Adrenal gland (tissue), 12 donors: ENCODE measurements around the gene INPP5A. TPM values are rescaled to one million over a fixed set of nuclear protein-coding genes. Genes with fewer than 3 reads are reported as not detected.
"Not testable (repeated sequence)": the region's sequence is repeated elsewhere in the genome, so short reads cannot be mapped to it uniquely, and the experiment has no call there.

Source experiments
- DNase-seq, 7 donors: peaks; one replicate each; pipeline ENCODE4 v3.0.0-alpha.2; 2019 to 2020
- H3K27ac ChIP-seq, 5 donors: fragments of 200-600 bp; sonication (generic) in 4 of 5; 1 replicate in 3 of 5; 2 replicates in 2 of 5; pipeline versions ENCODE4 v1.5.1 to v1.8.0; 2016 to 2020; ENCODE audit warnings: mild to moderate bottlenecking in 1 of 5
- H3K27me3 ChIP-seq: fragments of 200-600 bp; 2 replicates; pipeline ENCODE4 v1.8.0; 2021
- H3K36me3 ChIP-seq, 2 donors: fragments of 200-600 bp; replicated peaks in 1 of 2; 1 replicate in 1 of 2; 2 replicates in 1 of 2; pipeline versions ENCODE4 v1.5.1 to v1.8.0; 2018 to 2022
- H3K4me1 ChIP-seq, 2 donors: fragments of 200-600 bp; replicated peaks in 1 of 2; 1 replicate in 1 of 2; 2 replicates in 1 of 2; pipeline versions ENCODE4 v1.5.1 to v1.8.0; 2018 to 2021
- H3K4me3 ChIP-seq, 4 donors: fragments of 200-600 bp; sonication (generic) in 3 of 4; one replicate each; pipeline ENCODE4 v1.5.1; 2016 to 2018
- H3K9me3 ChIP-seq, 3 donors: fragments of 200-600 bp; sonication (generic) in 1 of 3; replicated peaks in 1 of 3; 1 replicate in 2 of 3; 2 replicates in 1 of 3; pipeline versions ENCODE4 v1.5.1 to v1.8.0; 2016 to 2021
- POLR2A ChIP-seq, 2 donors: fragments of 450-650 bp; IDR thresholded peaks; one replicate each; pipeline ENCODE4 v1.6.1; 2017; ENCODE audit warnings: antibody characterized with exemption in 2 of 2, mild to moderate bottlenecking in 2 of 2, moderate library complexity in 1 of 2
- WGBS, 4 donors: extraction: QIAGEN DNeasy Blood & Tissue Kit in 2 of 4; methylation state at CpG; one replicate each; pipeline versions ENCODE4 v1.1.5 to v1.1.7; 2013 to 2017; 5-methylcytosine and 5-hydroxymethylcytosine counted together
- intact Hi-C, 2 donors: fragments of 100-400 bp; cut with DNase I; formaldehyde crosslinking; loops; one replicate each; pipeline versions ENCODE4 v1.14.1 to v1.15.0; 2022 to 2023
- polyA plus RNA-seq, 3 donors: library from polyadenylated mRNA; stranded (reverse); fragments of 200-250 nt in 2 of 3; fragments of 350-450 nt in 1 of 3; fragmentation: Illumina TruSeq in 1 of 3; extraction: RNeasy Lipid Tissue Mini Kit (QIAGEN cat#74804) in 1 of 3; gene quantifications; one replicate each; pipeline ENCODE4 v1.2.3, GENCODE V29; 2013 to 2014
- total RNA-seq, 9 donors: library from RNA; depleted of rRNA in 4 of 9; stranded (reverse); fragments of >200 nt in 4 of 9; fragments of 120-200 nt in 1 of 9; fragmentation: NEBNext Ultra II Directional in 1 of 9; extraction: Animal tissue kit (Norgen Biotek cat#: 25700) in 1 of 9; gene quantifications; one replicate each; pipeline versions ENCODE4 v1.1.0 to v1.2.4, GENCODE V29; 2013 to 2023
- TF ChIP-seq, protein P1 (sequence below), 6 experiments: fragments of 450-650 bp in 4 of 6; fragments of 200-600 bp in 2 of 6; sonication (generic) in 1 of 6; IDR thresholded peaks; 1 replicate in 5 of 6; 2 replicates in 1 of 6; pipeline versions ENCODE4 v1.5.1 to v1.8.0; 2016 to 2021; ENCODE audit warnings: antibody characterized with exemption in 6 of 6, mild to moderate bottlenecking in 2 of 6, moderate library complexity in 1 of 6
- donor health status: healthy with polysubstance abuse.
- donor health status: Bipolar disorder and iron deficiency.
- donor health status: DM: yes; HTN: yes; CAD: no.
- donor health status: DM: no; HTN: no; CAD: no.
- donor health status: DM: no; HTN: no; CAD: no.
- donor health status: DM: yes; HTN: yes; CAD: no.

Gene INPP5A
- total and polyA plus RNA-seq, 12 donors, result 13.5 to 62.9 (median 37.5) TPM

DNA sequence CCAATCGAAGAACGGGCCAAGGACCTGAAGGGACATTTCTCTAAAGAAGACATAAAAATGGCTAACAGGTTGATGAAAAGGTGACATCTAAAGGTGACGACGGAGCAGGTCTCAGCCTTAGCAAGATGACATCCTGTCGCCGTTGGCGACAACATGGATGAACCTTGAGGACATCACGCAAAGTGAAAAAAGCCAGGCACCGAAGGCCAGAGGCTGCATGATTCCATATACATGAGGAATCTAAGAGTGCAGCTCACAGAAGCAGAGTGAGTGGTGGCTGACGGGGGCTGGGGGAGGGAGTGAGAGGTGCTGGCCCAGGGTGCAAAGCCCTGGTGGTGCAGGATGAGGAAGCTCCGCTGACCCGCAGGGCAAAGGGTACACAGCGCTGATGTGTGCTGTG lies 282.5 kb downstream of the INPP5A start:
- no peaks in the 10 kb centered on the region for H3K36me3 ChIP-seq
- H3K9me3 ChIP-seq, result no peaks in the 10 kb centered on the region
- TF ChIP-seq, protein P1, sequence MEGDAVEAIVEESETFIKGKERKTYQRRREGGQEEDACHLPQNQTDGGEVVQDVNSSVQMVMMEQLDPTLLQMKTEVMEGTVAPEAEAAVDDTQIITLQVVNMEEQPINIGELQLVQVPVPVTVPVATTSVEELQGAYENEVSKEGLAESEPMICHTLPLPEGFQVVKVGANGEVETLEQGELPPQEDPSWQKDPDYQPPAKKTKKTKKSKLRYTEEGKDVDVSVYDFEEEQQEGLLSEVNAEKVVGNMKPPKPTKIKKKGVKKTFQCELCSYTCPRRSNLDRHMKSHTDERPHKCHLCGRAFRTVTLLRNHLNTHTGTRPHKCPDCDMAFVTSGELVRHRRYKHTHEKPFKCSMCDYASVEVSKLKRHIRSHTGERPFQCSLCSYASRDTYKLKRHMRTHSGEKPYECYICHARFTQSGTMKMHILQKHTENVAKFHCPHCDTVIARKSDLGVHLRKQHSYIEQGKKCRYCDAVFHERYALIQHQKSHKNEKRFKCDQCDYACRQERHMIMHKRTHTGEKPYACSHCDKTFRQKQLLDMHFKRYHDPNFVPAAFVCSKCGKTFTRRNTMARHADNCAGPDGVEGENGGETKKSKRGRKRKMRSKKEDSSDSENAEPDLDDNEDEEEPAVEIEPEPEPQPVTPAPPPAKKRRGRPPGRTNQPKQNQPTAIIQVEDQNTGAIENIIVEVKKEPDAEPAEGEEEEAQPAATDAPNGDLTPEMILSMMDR (IDR thresholded peaks at IDR 0.05), result no peak
- no peak for TF ChIP-seq POLR2A (IDR thresholded peaks at IDR 0.05)
- peaks cover 6% of the 10 kb centered on the region for H3K27me3 ChIP-seq
- H3K27ac ChIP-seq, result no peak overlapping the region
- DNase-seq, result no peak
- no peak overlapping the region for H3K4me3 ChIP-seq
- H3K4me1 ChIP-seq, result no peaks in the 10 kb centered on the region
- intact Hi-C loops, result no loop called here
- 87 to 94% (median 89%) methylated on average over 12 to 13 of the region's 13 CpGs for WGBS, 4 donors

GRCh38 chr10:132825783-132826523 lies 288.4 kb downstream of the INPP5A start:
- H3K4me3 ChIP-seq, H3K27ac ChIP-seq, DNase-seq, H3K9me3 ChIP-seq, H3K27me3 ChIP-seq, H3K36me3 ChIP-seq, H3K4me1 ChIP-seq, intact Hi-C loops: not testable (repeated sequence)
- WGBS, 4 donors, result 87 to 94% (median 93%) methylated on average over 12 to 34 of the region's 34 CpGs

DNA sequence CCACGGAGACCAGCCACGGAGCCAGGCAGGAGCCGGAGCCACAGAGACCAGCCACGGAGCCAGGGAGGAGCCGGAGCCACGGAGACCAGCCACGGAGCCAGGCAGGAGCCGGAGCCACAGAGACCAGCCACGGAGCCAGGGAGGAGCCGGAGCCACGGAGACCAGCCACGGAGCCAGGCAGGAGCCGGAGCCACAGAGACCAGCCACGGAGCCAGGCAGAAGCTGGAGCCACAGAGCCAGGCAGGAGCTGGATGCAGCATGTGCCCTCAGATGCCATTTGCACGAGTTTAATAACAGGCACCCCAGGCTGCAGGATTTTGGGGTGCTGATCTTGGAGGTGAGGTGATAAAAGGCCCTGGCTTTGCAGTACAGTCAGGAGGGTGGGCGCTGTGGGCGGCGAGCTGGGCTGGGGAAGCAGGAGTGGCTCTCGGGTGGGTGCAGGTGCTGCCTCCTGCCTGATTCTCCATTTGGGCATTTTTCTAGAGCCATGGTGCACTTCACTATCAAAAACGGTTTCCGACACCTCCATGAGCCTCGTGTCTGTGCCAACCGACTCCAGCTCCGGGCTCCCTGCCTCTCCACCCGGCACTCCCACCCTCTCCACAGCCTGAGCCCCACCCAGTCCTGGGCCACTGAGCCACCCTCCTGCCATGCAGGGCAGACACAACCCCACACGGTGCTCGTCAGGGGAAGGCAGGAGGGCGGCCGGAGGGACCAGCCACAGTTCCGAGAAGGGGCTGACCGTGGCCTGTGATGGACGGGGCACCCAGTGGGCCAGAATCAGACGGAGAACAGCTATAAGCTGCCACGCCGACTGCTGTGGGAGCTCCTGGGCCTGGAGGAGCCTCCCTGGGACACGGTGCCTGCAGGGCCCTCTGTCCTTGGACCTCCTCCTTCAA lies 289.2 kb downstream of the INPP5A start:
- 86 to 92% (median 89%) methylated on average over 20 to 34 of the region's 36 CpGs for WGBS, 4 donors
- no peak overlapping the region for H3K4me3 ChIP-seq
- TF ChIP-seq POLR2A (IDR thresholded peaks at IDR 0.05), result no peak
- TF ChIP-seq, protein P1 (IDR thresholded peaks at IDR 0.05), result no peak
- intact Hi-C loops, result no loop called here
- H3K4me1 ChIP-seq, result no peaks in the 10 kb centered on the region
- no peaks in the 10 kb centered on the region for H3K36me3 ChIP-seq
- DNase-seq, result no peak
- no peaks in the 10 kb centered on the region for H3K9me3 ChIP-seq
- H3K27ac ChIP-seq, result no peak overlapping the region
- H3K27me3 ChIP-seq, result no peaks in the 10 kb centered on the region

DNA sequence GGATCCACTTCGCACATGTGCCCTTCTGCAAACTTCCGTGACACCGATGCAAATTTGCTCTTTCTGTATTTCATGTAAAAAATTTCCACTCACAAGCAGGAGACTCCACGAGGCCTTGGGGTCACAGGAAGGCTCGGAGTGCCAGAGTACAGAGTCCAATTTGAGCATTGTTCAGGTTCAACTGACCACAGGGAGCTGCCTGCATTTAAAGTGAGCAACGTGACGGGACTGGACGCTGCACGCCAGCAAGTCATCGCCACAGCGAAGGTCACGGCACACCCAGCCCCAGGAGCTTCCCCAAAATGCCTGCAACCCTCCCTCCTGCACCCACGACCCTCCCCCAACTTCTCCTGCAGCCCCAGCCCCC lies 289.8 kb downstream of the INPP5A start:
- Histone ChIP-seq H3K9me3 (no peaks in the 10 kb centered on the region), H3K4me1 (no peaks in the 10 kb centered on the region), H3K4me3 (no peak overlapping the region), H3K27me3 (no peaks in the 10 kb centered on the region), H3K36me3 (no peaks in the 10 kb centered on the region), H3K27ac (no peak overlapping the region)
- TF ChIP-seq POLR2A (IDR thresholded peaks at IDR 0.05), result no peak
- TF ChIP-seq, protein P1 (IDR thresholded peaks at IDR 0.05), result no peak
- no peak for DNase-seq
- WGBS, 4 donors, result 66 to 71% (median 70%) methylated on average over 10 to 13 of the region's 13 CpGs
- intact Hi-C loops, result no loop called here
